Glutamatergic neuron (in vitro differentiated cells): ENCODE measurements around the gene TBC1D8. TPM values are rescaled to one million over a fixed set of nuclear protein-coding genes. Genes with fewer than 3 reads are reported as not detected.

Experiments
- DNase-seq: peaks from one replicate; pipeline ENCODE4 v3.0.0; 2022
- H3K27ac Mint-ChIP-seq: one replicate; pipeline ENCODE4 v1.8.0; 2020; ENCODE audit warnings: mild to moderate bottlenecking, mixed read lengths, inconsistent platforms; ENCODE audit not compliant: unreplicated experiment
- H3K27me3 Mint-ChIP-seq: one replicate; pipeline ENCODE4 v1.8.0; 2020; ENCODE audit warnings: mild to moderate bottlenecking, moderate library complexity, mixed read lengths, inconsistent platforms; ENCODE audit not compliant: unreplicated experiment
- H3K36me3 Mint-ChIP-seq: one replicate; pipeline ENCODE4 v1.8.0; 2020; ENCODE audit warnings: mild to moderate bottlenecking, mixed read lengths, inconsistent platforms; ENCODE audit not compliant: unreplicated experiment
- H3K4me1 Mint-ChIP-seq: one replicate; pipeline ENCODE4 v1.8.0; 2020; ENCODE audit warnings: mild to moderate bottlenecking, low read depth, mixed read lengths, inconsistent platforms; ENCODE audit not compliant: unreplicated experiment
- H3K4me3 Mint-ChIP-seq: one replicate; pipeline ENCODE4 v1.8.0; 2020; ENCODE audit warnings: mild to moderate bottlenecking, mixed read lengths, inconsistent platforms; ENCODE audit not compliant: unreplicated experiment
- H3K9me3 Mint-ChIP-seq: one replicate; pipeline ENCODE4 v1.8.0; 2020; ENCODE audit warnings: mild to moderate bottlenecking, moderate library complexity, mixed read lengths, inconsistent platforms; ENCODE audit not compliant: unreplicated experiment
- CTCF ChIP-seq: fragments of 200-600 bp; sonication (generic); IDR thresholded peaks from one replicate; pipeline ENCODE4 v1.5.0; 2021; ENCODE audit not compliant: partially characterized antibody, unreplicated experiment
- total RNA-seq: library from RNA; stranded (reverse); fragmentation: NEBNext Ultra II Directional; extraction: Animal tissue kit (Norgen Biotek cat#: 25700); gene quantifications from one replicate; pipeline ENCODE4 v1.2.1, GENCODE V29; 2021; ENCODE audit not compliant: unreplicated experiment

TBC1D8 gene
- total RNA-seq, 1 donor from 2014 or later: 14.6 TPM

GRCh38 chr2:101120124-101120996, 30.8 kb downstream of the TBC1D8 start:
- H3K36me3 Mint-ChIP-seq: no peaks in the 10 kb centered on the region

GRCh38 chr2:101119431-101119830, 31.8 kb downstream of the TBC1D8 start:
- Mint-ChIP-seq H3K9me3 (no peaks in the 10 kb centered on the region), H3K27ac (no peak overlapping the region), H3K4me1 (peaks cover 12% of the 10 kb centered on the region), H3K4me3 (no peak overlapping the region), H3K36me3 (no peaks in the 10 kb centered on the region), H3K27me3 (no peaks in the 10 kb centered on the region)
- DNase-seq: no peak
- no peak for TF ChIP-seq CTCF

More at GRCh38 chr2:101120124-101120996, 30.8 kb downstream of the TBC1D8 start:
- peaks cover 5% of the 10 kb centered on the region for H3K4me1 Mint-ChIP-seq
- H3K27ac Mint-ChIP-seq: no peak overlapping the region
- TF ChIP-seq CTCF: no peak
- no peak for DNase-seq
- H3K4me3 Mint-ChIP-seq: no peak overlapping the region
- no peaks in the 10 kb centered on the region for H3K27me3 Mint-ChIP-seq
- no peaks in the 10 kb centered on the region for H3K9me3 Mint-ChIP-seq

GRCh38 chr2:101116841-101117552, 34.2 kb downstream of the TBC1D8 start:
- H3K27me3 Mint-ChIP-seq: peaks cover under 1% of the 10 kb centered on the region
- no peak for DNase-seq
- no peak for TF ChIP-seq CTCF
- H3K9me3 Mint-ChIP-seq: peaks cover 2% of the 10 kb centered on the region
- H3K4me1 Mint-ChIP-seq: peaks cover 23% of the 10 kb centered on the region
- no peaks in the 10 kb centered on the region for H3K36me3 Mint-ChIP-seq
- H3K4me3 Mint-ChIP-seq: no peak overlapping the region
- no peak overlapping the region for H3K27ac Mint-ChIP-seq

GRCh38 chr2:101116348-101116747, 34.8 kb downstream of the TBC1D8 start:
- Mint-ChIP-seq H3K27me3 (peaks cover 3% of the 10 kb centered on the region), H3K4me3 (no peak overlapping the region), H3K4me1 (peaks cover 21% of the 10 kb centered on the region), H3K27ac (no peak overlapping the region), H3K9me3 (peaks cover 2% of the 10 kb centered on the region), H3K36me3 (no peaks in the 10 kb centered on the region)
- DNase-seq: no peak
- no peak for TF ChIP-seq CTCF

- DNase-seq: no peak
- no peak overlapping the region for H3K4me3 Mint-ChIP-seq
- no peaks in the 10 kb centered on the region for H3K36me3 Mint-ChIP-seq
- peaks cover 3% of the 10 kb centered on the region for H3K27me3 Mint-ChIP-seq
- TF ChIP-seq CTCF: no peak
- H3K9me3 Mint-ChIP-seq: peaks cover 2% of the 10 kb centered on the region
- no peak overlapping the region for H3K27ac Mint-ChIP-seq
- peaks cover 24% of the 10 kb centered on the region for H3K4me1 Mint-ChIP-seq
Measured at GRCh38 chr2:101115664-101116063, 35.5 kb downstream of the TBC1D8 start.
